HG02798 (cell line): ENCODE measurements around the gene ATP13A4.

Experiments
- ATAC-seq: cut with Tn5 transposase; IDR thresholded peaks from one replicate; pipeline ENCODE4 v1.9.1; 2021; ENCODE audit warnings: mild to moderate bottlenecking; ENCODE audit not compliant: unreplicated experiment, poor library complexity

The ATP13A4 gene

DNA sequence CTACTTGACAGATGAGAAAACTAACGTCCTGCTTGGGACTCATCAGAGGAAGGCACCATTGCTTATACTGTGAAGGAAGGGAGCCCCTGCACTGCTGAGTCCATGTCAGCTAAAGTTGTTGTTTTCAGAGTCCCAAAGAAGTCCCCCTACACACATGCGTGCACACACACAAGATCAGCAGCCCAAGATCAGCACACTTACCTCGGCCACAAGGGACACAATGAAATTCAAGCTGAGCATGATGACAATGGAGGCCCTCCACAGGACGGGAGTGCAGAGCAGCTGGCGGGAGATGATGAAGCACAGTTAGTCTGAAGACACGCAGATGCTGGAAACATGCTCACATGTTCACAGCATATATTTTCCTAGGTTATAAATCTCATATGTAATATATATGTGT, 147.6 kb downstream of the ATP13A4 start:
- no peak for ATAC-seq

DNA sequence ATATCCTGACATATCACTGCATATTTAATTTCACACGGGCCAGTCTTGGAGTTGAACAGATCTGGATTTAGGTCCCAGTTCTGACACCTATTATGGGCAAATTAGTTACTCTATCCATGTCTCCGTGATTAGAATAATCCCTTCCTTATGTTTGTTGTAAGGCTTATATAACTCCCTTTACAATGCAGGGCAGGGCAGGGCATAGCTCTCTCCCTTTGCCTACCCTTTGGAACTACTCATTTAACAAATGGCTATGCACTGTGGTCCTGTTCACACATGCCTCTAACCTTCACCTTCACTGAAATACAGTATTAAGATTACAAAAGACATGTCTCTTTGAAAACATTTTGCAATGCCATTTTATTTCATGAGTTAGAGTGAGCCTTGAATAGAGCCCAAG, 151.4 kb downstream of the ATP13A4 start:
- ATAC-seq = no peak

DNA sequence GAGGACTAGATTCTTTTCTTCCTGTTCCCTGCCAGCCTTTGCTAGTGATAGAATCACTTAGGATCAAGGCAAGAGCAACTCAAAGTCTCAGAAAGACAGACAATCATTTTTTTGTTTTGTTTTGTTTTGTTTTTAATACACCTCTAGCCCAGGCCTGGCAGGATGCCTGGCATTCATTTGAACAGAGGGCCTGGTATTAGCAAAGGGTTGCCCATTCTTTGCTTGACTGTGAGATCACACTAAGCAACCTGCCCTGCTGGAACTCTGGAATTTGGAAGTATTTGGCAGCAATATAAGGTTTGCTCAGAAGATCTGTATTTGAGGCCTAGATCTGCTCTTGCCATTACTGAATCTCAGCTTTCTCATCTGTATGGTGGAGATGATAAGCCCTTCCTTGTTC, 154.4 kb downstream of the ATP13A4 start:
- ATAC-seq = no peak

DNA sequence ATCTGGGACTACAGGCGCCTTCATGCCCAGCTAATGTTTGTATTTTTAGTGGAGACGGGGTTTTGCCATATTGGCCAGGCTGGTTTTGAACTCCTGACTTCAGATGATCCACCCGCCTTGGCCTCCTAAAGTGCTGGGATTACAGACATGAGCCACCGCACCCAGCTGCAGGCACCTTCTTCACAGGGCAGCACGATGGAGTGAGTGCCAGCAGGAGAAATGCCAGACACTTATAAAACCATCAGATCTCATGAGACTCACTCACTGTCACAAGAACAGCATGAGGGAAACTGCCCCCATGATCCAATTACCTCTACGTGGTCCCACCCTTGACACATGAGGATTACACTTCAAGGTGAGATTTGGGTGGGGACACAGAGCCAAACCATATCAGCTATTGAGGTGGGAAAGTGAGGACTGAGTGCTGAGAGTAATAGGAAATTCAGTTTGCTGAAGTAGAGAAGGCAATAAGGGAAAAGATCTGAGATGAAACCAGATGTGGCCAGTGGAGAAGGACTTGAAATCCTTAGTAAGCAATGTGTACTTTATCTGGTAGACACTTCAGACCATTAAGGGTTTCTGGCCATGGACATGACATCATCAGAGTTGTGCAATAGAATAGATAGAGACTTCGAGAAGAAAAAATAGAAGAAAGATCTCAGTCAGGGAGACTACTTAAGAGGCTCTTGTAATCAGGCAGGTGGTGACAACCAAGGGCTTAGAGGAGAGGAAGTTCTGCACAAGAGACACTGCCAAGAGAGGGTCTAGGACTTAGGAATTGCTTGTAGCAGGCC, 158.0 kb downstream of the ATP13A4 start:
- no peak for ATAC-seq

DNA sequence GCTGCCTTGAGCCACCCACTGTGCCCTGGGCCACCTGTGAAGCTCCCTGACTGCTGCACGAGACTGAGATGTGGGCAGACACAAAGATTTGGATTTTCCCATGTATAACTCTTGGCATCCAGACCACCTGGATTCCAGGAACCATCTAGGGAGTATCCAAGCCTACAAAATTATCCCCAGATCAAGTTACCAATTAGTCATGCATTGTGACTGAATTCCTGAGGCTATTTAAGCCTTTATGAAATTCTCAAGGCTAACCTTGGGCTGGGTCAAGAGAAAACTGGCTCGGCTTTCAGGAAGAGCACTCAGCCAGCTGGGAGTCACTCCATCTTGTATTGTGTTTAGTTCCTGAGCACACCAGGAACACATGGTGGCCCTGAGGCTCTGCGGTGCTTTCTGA, 162.8 kb downstream of the ATP13A4 start:
- no peak for ATAC-seq

DNA sequence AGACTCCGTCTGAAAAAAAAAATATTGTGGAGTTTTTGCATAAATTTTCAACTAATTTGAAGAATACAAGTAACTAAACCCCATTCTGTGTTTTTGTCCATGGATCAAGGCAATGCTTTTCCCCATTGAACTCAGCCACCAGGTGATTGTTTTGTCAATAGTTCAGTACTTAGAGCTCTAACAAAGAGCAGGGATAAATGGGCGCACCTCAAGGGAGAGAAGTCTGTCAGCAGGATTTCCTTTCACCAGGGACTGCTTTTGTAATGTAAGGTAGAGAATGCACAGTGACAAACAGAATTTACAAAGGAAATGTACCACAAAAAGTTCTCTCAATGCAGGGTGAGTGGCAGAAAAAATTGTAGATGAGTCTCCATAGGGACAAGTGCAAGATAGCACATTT, 165.4 kb downstream of the ATP13A4 start:
- no peak for ATAC-seq

DNA sequence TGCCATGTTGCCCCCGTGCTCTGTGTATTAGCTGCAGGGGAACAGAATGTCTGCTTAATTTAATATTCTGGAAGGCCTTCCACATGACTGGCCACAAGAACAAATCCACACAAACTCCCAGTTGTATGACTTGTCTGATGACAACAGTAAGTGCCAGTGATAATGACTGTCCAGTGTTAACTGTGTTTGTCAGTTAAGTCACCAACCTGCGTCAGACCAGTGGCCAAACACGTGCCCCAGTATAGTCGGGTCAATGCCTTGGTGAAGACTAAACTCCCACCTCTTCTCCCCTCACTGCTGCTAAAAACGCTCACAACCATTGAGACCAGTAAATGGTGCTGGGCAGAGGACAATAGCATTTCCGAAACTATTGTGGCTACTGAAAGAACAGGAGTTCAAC, 166.3 kb downstream of the ATP13A4 start:
- ATAC-seq = no peak

DNA sequence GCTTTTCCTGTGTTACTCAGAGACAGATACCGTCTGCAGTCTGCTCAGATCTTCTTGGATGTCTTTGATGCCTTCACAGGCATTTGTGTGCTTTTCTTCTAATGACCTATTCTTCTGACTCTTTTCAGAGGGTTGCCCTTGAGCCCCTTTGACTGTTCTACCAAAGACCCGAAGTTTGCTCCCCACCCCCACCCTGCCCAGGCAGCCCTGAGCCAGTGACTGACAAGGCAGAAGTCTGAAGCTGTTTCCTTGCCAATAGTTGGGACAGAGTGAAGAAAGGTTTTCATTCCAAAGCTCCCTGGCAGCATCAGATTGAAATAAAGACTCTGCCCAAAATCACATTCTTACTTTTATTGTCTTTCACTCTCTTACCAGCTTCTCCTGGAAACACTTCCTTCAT, 167.1 kb downstream of the ATP13A4 start:
- no peak for ATAC-seq

DNA sequence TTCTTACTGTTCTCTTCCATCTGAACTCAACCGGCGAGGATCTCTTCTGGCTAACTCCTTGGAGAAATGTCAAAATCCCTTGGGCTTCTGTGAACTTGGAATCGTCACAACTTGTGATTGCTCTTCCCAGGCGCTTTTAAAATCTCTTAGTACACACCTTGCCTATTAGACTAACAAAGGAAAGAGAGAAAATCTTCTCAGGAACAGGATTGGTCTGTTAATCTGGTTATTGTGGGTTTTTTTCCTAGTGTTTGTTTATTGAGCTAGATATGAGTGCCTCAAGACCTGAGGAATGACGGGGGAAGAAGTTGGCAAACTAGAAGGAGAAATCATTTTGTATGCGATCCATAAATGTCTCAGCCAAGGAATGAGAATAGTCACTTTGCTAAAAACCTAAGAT, 176.0 kb downstream of the ATP13A4 start, which contains the start of gene ATP13A5:
TSS of gene ATP13A5 (minus strand) at position 48 of the 400 bp plus-strand sequence. CDS start at position 20, 28 bp downstream.
- ATAC-seq = no peak

DNA sequence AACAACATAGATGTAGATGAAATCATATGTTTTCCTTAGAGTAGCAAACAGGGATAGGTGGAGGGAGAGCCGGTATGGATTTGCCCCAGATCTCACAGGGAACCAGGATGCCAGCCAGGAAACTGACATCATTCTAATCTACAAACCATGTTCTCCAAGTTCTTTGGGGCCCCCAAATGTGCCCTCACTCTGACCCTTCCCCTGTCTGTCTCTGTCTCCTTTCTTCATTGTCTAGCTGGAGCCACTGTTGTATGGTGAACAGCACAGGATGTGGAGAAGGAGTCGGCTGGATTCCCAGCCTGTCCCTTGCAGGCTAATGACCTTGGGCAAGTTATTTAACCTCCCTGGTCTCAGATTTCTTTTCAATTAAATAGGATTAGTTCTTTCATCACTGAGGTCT, 177.1 kb downstream of the ATP13A4 start:
- no peak for ATAC-seq

DNA sequence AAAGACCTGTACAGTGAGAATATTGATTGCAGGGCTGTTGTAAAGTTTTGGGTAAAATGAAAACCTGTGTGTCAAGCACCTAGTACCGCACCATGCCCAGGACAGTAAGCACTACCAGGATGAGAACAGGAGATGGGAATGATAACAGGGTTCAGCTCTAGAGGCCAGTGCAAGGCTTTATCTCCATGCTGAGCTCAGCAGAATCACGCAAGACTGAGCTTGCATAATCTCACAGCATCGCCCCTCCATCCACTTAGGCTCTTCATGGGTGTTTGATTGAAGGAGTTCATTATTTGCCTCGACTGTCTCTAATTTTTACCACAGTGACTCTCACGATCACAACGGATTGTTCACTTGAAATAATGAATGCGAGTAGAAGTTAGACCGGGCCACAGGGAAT, 179.1 kb downstream of the ATP13A4 start:
- no peak for ATAC-seq

DNA sequence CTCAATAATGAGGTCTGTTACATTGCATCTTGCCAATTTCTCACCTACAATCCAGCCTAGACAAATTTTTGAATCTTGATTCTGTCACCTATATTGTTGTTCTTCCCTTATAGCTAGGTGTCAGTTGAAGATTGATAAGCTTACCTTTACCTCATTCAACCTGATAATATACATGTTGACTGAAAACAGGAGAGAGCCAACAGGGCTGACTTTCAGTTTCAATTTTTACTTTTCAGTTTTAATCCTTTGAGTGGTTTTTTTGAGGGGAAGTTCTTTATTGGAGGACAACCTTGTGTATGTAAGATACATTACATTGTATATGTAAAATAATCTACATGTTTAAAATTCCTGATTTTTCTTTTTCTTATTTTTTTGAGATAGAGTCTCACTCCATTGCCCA, 181.9 kb downstream of the ATP13A4 start:
- ATAC-seq = no peak

DNA sequence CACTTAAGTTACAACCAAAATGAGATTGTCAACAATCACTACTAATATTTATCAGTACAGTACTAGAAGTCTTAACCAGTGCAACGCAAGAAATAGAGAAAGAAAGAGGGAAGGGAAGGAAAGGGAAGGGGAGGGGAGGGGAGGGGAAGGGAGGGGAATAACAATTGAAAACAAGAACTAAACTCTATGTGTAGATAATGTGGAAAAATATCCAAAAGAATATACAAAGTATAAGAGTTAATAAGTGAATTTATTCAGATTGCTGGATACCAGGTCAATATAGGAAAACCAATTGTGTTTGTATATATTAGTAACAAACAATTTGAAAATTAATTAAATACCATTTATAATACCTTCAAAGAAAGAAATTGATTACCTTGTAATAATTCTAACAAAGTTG, 186.8 kb downstream of the ATP13A4 start:
- ATAC-seq = no peak

DNA sequence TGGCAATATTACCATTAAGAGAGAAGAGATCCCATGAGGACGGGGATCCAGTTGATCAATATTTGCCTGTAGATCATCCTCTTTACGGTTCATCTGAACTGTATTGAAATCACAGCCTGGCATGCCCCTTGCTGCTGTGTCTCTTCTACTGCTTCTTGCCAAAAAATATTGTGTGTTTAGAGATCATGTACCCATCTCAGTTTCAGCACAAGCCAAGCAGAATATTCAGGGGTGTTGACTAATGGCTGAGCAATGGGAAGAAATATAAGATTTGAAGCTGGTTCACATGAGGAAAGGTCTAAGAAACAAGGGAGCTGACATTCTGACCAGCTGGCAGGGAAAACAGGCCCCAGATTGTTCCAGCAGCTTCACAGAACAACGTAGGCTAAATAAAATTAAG, 197.4 kb downstream of the ATP13A4 start:
- no peak for ATAC-seq

DNA sequence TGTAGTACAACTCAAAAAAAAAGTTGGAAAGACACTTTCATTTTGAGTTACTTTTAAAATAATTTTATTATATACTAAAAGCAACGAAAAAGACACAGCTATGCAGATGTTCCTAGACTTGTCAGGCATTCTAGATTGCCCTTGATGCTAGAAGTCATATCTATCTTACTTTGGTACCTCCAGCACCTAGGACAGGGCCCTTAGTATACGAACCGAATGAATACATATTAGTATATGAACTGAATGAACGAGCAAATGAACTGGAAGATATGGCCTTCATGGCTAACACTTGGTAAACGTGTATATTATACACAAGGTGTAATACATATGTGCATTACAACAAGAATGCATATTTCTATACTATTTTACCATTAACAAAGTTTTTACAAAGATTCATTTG, 200.3 kb downstream of the ATP13A4 start:
- ATAC-seq = no peak
